ENCODE measurements around the gene CFAP97D2. TPM values are rescaled to one million over a fixed set of nuclear protein-coding genes. Genes with fewer than 3 reads are reported as not detected.
"Not testable (repeated sequence)": the region's sequence is repeated elsewhere in the genome, so short reads cannot be mapped to it uniquely, and the experiment has no call there.

Gene CFAP97D2
- total and polyA plus RNA-seq, 4 donors: 0.22 to 3.0 (median 0.65) TPM; not detected in 1

GRCh38 chr13:114148886-114149285 is 30.2 kb upstream of the CFAP97D2 start:
- not testable (repeated sequence) for DNase-seq (ENCODE audit: low read depth in 4 of 6, low spot score in 6 of 6); H3K27ac ChIP-seq (ENCODE audit: low read depth, low read length); H3K4me3 ChIP-seq (ENCODE audit: low read depth, low read length); H3K27me3 ChIP-seq (ENCODE audit: control insufficient read depth, insufficient read depth, low read length); H3K36me3 ChIP-seq (ENCODE audit: control insufficient read depth, insufficient read depth, low read length); H3K9me3 ChIP-seq (ENCODE audit: control insufficient read depth, insufficient read depth, low read length)
- over 99% methylated on average over 16 of the region's 19 CpGs for WGBS (ENCODE audit: insufficient coverage)
- H3K4me1 ChIP-seq (ENCODE audit: control insufficient read depth, insufficient read depth, low read length): peaks cover 21% of the 10 kb centered on the region

DNA sequence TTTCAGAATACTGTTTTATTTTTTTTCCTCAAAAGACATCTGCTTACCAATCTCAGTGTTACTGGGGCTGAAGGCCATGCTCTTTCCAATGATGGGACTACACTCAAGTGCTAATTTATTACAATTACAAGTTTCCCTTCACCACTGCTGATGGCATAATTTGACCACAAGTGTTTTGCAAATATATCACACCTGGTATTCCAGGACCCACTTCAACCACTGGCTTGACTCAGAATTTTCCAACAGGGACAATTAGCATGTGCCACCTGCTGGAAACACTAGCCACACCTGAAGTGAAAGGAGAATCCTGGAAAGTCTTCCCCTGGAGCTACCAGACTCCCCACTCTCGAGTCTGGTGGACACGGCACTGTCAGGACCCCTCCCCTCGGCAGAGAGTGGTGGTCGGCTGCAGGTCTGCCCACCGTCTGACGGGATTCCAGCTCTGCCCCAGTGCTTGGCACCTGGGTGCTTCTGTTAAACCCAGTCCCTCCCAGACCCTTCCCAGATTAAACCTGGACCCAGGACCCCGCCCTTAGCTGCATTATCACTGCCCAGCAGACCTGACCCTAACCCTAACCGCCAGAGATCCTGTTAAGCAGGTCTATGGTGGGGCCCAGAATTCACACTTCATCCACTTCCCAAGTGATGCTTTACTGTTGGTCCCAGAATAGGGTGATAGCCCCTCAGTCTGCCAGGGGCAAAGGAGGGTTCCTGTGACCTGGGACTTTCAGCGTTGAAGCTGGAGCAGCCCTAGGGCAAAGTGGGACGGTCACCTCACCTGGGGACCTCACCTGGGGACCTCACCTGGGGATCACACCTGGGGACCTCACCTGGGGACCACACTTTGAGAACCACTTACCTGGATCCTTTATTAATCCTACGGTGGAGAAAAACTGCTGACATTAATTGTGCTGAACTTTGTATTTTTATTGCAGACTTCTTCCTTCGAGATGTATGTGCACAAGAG is 29.0 kb upstream of the CFAP97D2 start:
- Histone ChIP-seq H3K4me3 (ENCODE audit: low read depth, low read length) (no peak overlapping the region), H3K36me3 (ENCODE audit: control insufficient read depth, insufficient read depth, low read length) (no peaks in the 10 kb centered on the region), H3K27me3 (ENCODE audit: control insufficient read depth, insufficient read depth, low read length) (no peaks in the 10 kb centered on the region), H3K27ac (ENCODE audit: low read depth, low read length) (no peak overlapping the region), H3K9me3 (ENCODE audit: control insufficient read depth, insufficient read depth, low read length) (no peaks in the 10 kb centered on the region), H3K4me1 (ENCODE audit: control insufficient read depth, insufficient read depth, low read length) (peaks cover 15% of the 10 kb centered on the region)
- 93% methylated on average over 10 of the region's 12 CpGs for WGBS (ENCODE audit: insufficient coverage)
- no peak for DNase-seq (ENCODE audit: low read depth in 4 of 6, low spot score in 6 of 6)

DNA sequence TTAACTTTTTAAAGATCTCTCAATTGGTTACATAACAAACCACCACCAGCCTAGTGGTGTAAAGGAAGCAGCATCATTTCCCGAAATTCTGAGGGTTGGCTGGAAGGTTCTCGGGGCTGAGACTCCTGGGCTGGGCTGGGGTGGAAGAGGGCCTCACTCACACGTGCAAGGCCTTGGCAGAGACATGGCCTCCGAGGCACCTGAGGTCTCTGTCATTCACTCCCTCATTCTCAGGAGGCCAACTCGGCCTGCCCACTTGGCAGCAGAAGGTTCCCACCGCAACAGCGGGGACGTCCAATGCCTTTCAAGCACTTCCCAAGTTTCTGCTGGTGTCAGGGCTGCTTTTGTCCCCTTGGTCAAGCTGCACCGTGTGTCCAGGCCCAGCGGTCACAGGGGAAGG is 28.0 kb upstream of the CFAP97D2 start:
- no peak for DNase-seq (ENCODE audit: low read depth in 4 of 6, low spot score in 6 of 6)
- H3K4me1 ChIP-seq (ENCODE audit: control insufficient read depth, insufficient read depth, low read length): peaks cover 15% of the 10 kb centered on the region

DNA sequence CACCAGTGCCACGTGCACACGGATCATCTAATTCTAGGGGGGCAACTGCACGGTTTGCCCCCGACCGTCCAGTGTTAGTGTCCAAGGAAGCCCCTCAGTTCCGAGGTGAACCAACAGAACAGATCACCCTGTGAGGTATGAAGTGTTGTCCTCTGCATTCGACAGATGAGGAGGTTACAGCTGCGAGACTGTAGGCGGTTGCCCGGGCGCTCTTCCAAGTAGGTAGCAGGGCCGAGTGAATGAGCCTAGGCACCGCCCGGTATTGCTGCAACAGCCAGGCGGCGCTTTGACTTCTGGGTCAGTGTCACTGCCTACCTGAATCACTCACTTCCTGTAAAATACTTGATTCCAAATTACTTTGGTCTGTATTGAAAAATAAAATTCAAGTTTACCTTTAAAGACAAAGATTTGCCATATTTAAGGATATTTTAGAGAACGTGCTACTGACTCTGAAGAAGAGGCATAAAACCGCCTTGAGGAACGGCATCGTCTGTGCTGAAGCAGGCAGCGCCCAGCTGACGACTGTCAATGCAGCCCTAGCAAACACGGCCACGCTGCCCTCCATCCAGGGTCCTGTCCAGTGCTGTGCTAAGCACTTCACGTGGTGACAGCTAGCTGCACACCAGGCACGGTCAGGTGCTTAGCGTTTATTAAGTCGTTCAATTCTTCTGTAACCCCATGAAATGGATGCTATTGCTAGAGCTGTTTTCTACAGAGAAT is 27.3 kb upstream of the CFAP97D2 start:
- DNase-seq (ENCODE audit: low read depth in 4 of 6, low spot score in 6 of 6): no peak
- no peaks in the 10 kb centered on the region for H3K36me3 ChIP-seq (ENCODE audit: control insufficient read depth, insufficient read depth, low read length)
- H3K9me3 ChIP-seq (ENCODE audit: control insufficient read depth, insufficient read depth, low read length): no peaks in the 10 kb centered on the region
- no peak overlapping the region for H3K4me3 ChIP-seq (ENCODE audit: low read depth, low read length)
- H3K27ac ChIP-seq (ENCODE audit: low read depth, low read length): no peak overlapping the region
- H3K27me3 ChIP-seq (ENCODE audit: control insufficient read depth, insufficient read depth, low read length): no peaks in the 10 kb centered on the region
- H3K4me1 ChIP-seq (ENCODE audit: control insufficient read depth, insufficient read depth, low read length): peaks cover 15% of the 10 kb centered on the region
- 81% methylated on average over 23 of the region's 28 CpGs for WGBS (ENCODE audit: insufficient coverage)

More for the DNA sequence above, 28.0 kb upstream of the CFAP97D2 start:
- H3K36me3 ChIP-seq (ENCODE audit: control insufficient read depth, insufficient read depth, low read length): no peaks in the 10 kb centered on the region
- no peak overlapping the region for H3K27ac ChIP-seq (ENCODE audit: low read depth, low read length)
- WGBS (ENCODE audit: insufficient coverage): 61% methylated on average over 9 of the region's 10 CpGs
- no peak overlapping the region for H3K4me3 ChIP-seq (ENCODE audit: low read depth, low read length)
- no peaks in the 10 kb centered on the region for H3K9me3 ChIP-seq (ENCODE audit: control insufficient read depth, insufficient read depth, low read length)
- H3K27me3 ChIP-seq (ENCODE audit: control insufficient read depth, insufficient read depth, low read length): no peaks in the 10 kb centered on the region

- Histone ChIP-seq H3K27ac (ENCODE audit: low read depth, low read length) (no peak overlapping the region), H3K27me3 (ENCODE audit: control insufficient read depth, insufficient read depth, low read length) (no peaks in the 10 kb centered on the region), H3K9me3 (ENCODE audit: control insufficient read depth, insufficient read depth, low read length) (no peaks in the 10 kb centered on the region), H3K4me3 (ENCODE audit: low read depth, low read length) (no peak overlapping the region), H3K4me1 (ENCODE audit: control insufficient read depth, insufficient read depth, low read length) (peaks cover 15% of the 10 kb centered on the region), H3K36me3 (ENCODE audit: control insufficient read depth, insufficient read depth, low read length) (no peaks in the 10 kb centered on the region)
- 95% methylated on average over 7 of the region's 7 CpGs for WGBS (ENCODE audit: insufficient coverage)
- no peak for DNase-seq (ENCODE audit: low read depth in 4 of 6, low spot score in 6 of 6)
These were observed 26.8 kb upstream of the CFAP97D2 start for GRCh38 chr13:114152285-114152645.

DNA sequence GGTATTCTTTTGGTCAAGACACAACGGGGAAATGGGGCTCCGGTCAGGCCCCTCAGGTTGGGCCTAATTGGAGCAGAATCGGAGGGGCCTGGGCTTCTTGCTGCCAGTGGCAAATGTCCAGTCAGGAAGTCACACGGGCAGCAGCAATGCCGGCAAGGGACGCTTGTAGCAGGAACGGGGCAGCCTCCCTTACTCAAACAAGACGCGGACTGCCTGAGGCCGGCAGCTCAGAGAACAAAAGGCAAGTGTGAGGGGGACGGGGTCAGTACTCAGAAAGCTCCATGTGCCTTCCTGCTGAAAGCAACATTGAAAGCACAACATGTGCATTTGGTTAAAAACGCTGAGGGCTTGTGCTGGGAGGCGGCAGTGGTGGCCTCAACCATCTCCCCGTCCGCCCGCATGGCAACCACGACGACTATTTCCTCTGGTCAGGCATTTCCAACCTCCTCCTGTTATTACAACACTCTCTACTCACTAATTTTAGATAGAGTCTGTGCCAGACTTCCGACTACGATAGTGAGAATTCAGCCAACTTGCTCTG is 26.2 kb upstream of the CFAP97D2 start:
- 24% methylated on average over 17 of the region's 20 CpGs for WGBS (ENCODE audit: insufficient coverage)
- Histone ChIP-seq H3K27ac (ENCODE audit: low read depth, low read length) (no peak overlapping the region), H3K9me3 (ENCODE audit: control insufficient read depth, insufficient read depth, low read length) (no peaks in the 10 kb centered on the region), H3K4me1 (ENCODE audit: control insufficient read depth, insufficient read depth, low read length) (peaks cover 15% of the 10 kb centered on the region), H3K4me3 (ENCODE audit: low read depth, low read length) (no peak overlapping the region), H3K36me3 (ENCODE audit: control insufficient read depth, insufficient read depth, low read length) (no peaks in the 10 kb centered on the region), H3K27me3 (ENCODE audit: control insufficient read depth, insufficient read depth, low read length) (no peaks in the 10 kb centered on the region)
- peak in 1 of 6 donors; percentile 22 for DNase-seq (ENCODE audit: low read depth in 4 of 6, low spot score in 6 of 6)

GRCh38 chr13:114153485-114154080 is 25.5 kb upstream of the CFAP97D2 start:
- 94% methylated on average over 5 of the region's 6 CpGs for WGBS (ENCODE audit: insufficient coverage)
- Histone ChIP-seq H3K4me3 (ENCODE audit: low read depth, low read length) (no peak overlapping the region), H3K36me3 (ENCODE audit: control insufficient read depth, insufficient read depth, low read length) (no peaks in the 10 kb centered on the region), H3K27me3 (ENCODE audit: control insufficient read depth, insufficient read depth, low read length) (no peaks in the 10 kb centered on the region), H3K27ac (ENCODE audit: low read depth, low read length) (no peak overlapping the region), H3K4me1 (ENCODE audit: control insufficient read depth, insufficient read depth, low read length) (peaks cover 15% of the 10 kb centered on the region), H3K9me3 (ENCODE audit: control insufficient read depth, insufficient read depth, low read length) (no peaks in the 10 kb centered on the region)
- no peak for DNase-seq (ENCODE audit: low read depth in 4 of 6, low spot score in 6 of 6)

GRCh38 chr13:114154476-114154875 is 24.6 kb upstream of the CFAP97D2 start:
- DNase-seq (ENCODE audit: low read depth in 4 of 6, low spot score in 6 of 6): no peak
- Histone ChIP-seq H3K4me1 (ENCODE audit: control insufficient read depth, insufficient read depth, low read length) (peaks cover 15% of the 10 kb centered on the region), H3K27me3 (ENCODE audit: control insufficient read depth, insufficient read depth, low read length) (no peaks in the 10 kb centered on the region), H3K27ac (ENCODE audit: low read depth, low read length) (no peak overlapping the region), H3K9me3 (ENCODE audit: control insufficient read depth, insufficient read depth, low read length) (no peaks in the 10 kb centered on the region), H3K36me3 (ENCODE audit: control insufficient read depth, insufficient read depth, low read length) (no peaks in the 10 kb centered on the region), H3K4me3 (ENCODE audit: low read depth, low read length) (no peak overlapping the region)
- 100% methylated on average over 5 of the region's 9 CpGs for WGBS (ENCODE audit: insufficient coverage)

DNA sequence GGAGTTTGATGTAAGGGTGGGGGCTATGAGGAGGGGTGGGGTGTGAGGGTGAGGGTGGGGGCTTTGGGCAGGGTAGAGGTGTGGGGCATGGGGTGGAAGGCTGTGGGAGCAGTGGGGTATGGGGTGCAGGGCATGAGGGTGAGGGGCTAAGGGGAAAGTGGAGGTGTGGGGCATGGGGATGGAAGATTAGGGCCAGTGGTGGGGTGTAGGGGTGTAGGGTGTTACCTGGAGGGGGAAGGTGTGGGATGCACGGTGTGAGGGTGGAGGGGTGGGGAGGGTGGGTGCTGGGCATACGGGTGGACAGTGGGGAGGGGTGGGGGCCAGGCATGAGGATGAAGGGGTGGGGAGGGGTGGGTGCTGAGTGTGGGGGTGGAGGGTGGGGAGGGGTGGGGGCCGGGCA is 23.7 kb upstream of the CFAP97D2 start:
- H3K4me3 ChIP-seq (ENCODE audit: low read depth, low read length): no peak overlapping the region
- no peaks in the 10 kb centered on the region for H3K9me3 ChIP-seq (ENCODE audit: control insufficient read depth, insufficient read depth, low read length)
- no peaks in the 10 kb centered on the region for H3K36me3 ChIP-seq (ENCODE audit: control insufficient read depth, insufficient read depth, low read length)
- H3K27ac ChIP-seq (ENCODE audit: low read depth, low read length): no peak overlapping the region
- DNase-seq (ENCODE audit: low read depth in 4 of 6, low spot score in 6 of 6): no peak
- peaks cover 15% of the 10 kb centered on the region for H3K4me1 ChIP-seq (ENCODE audit: control insufficient read depth, insufficient read depth, low read length)
- WGBS (ENCODE audit: insufficient coverage): no CpG with 5 or more reads among the region's 3 CpGs
- no peaks in the 10 kb centered on the region for H3K27me3 ChIP-seq (ENCODE audit: control insufficient read depth, insufficient read depth, low read length)

All from spinal cord (tissue), 10 donors.